ENCODE data around the gene ADAM22.

ADAM22 gene

GRCh38 chr7:88037050-88037449 lies 103.0 kb downstream of the ADAM22 start:
- DNase-seq (ENCODE audit: insufficient read length, low spot score), result no peak
- FAIRE-seq, result no peak

- DNase-seq (ENCODE audit: insufficient read length, low spot score) (no peak), FAIRE-seq (peak; percentile 55)
These were observed 106.6 kb downstream of the ADAM22 start for GRCh38 chr7:88040694-88041093.

GRCh38 chr7:88041583-88041982 lies 107.5 kb downstream of the ADAM22 start:
- no peak for DNase-seq (ENCODE audit: insufficient read length, low spot score)
- peak; percentile 66 for FAIRE-seq

GRCh38 chr7:88042157-88042556 lies 108.1 kb downstream of the ADAM22 start:
- DNase-seq (ENCODE audit: insufficient read length, low spot score) (no peak), FAIRE-seq (peak; percentile 51)

- no peak for FAIRE-seq
These were observed 108.8 kb downstream of the ADAM22 start for GRCh38 chr7:88042803-88043202.

GRCh38 chr7:88044069-88044468 lies 110.0 kb downstream of the ADAM22 start:
- FAIRE-seq (no peak), DNase-seq (ENCODE audit: insufficient read length, low spot score) (no peak)

More at GRCh38 chr7:88042803-88043202, 108.8 kb downstream of the ADAM22 start:
- no peak for DNase-seq (ENCODE audit: insufficient read length, low spot score)

- FAIRE-seq, result peak; percentile 87
These were observed 113.0 kb downstream of the ADAM22 start for GRCh38 chr7:88046839-88047573.

GRCh38 chr7:88057655-88058054 lies 123.6 kb downstream of the ADAM22 start:
- no peak for DNase-seq (ENCODE audit: insufficient read length, low spot score)
- FAIRE-seq, result no peak

More at GRCh38 chr7:88046839-88047573, 113.0 kb downstream of the ADAM22 start:
- no peak for DNase-seq (ENCODE audit: insufficient read length, low spot score)

- DNase-seq (ENCODE audit: insufficient read length, low spot score) (no peak), FAIRE-seq (no peak)
These were observed 128.2 kb downstream of the ADAM22 start for GRCh38 chr7:88062238-88062637.

- FAIRE-seq (no peak), DNase-seq (ENCODE audit: insufficient read length, low spot score) (no peak)
These were observed 135.0 kb downstream of the ADAM22 start for GRCh38 chr7:88069093-88069492.

GRCh38 chr7:88071994-88072714 lies 138.1 kb downstream of the ADAM22 start:
- DNase-seq (ENCODE audit: insufficient read length, low spot score), result peak; percentile 7
- FAIRE-seq, result peak; percentile 83

GRCh38 chr7:88072715-88073055 lies 138.6 kb downstream of the ADAM22 start:
- no peak for FAIRE-seq

GRCh38 chr7:88073626-88074025 lies 139.6 kb downstream of the ADAM22 start:
- DNase-seq (ENCODE audit: insufficient read length, low spot score), result no peak
- FAIRE-seq, result peak; percentile 39

More at GRCh38 chr7:88072715-88073055, 138.6 kb downstream of the ADAM22 start:
- no peak for DNase-seq (ENCODE audit: insufficient read length, low spot score)

GRCh38 chr7:88075216-88075615 lies 141.2 kb downstream of the ADAM22 start:
- FAIRE-seq (no peak), DNase-seq (ENCODE audit: insufficient read length, low spot score) (no peak)

- FAIRE-seq (no peak), DNase-seq (ENCODE audit: insufficient read length, low spot score) (no peak)
These were observed 149.8 kb downstream of the ADAM22 start for GRCh38 chr7:88083883-88084282.

GRCh38 chr7:88089561-88089960 lies 155.5 kb downstream of the ADAM22 start:
- FAIRE-seq (no peak), DNase-seq (ENCODE audit: insufficient read length, low spot score) (no peak)

- FAIRE-seq (no peak), DNase-seq (ENCODE audit: insufficient read length, low spot score) (no peak)
These were observed 156.2 kb downstream of the ADAM22 start for GRCh38 chr7:88090240-88090639.

- FAIRE-seq, result peak; percentile 90
These were observed 156.6 kb downstream of the ADAM22 start for GRCh38 chr7:88090671-88091070.

GRCh38 chr7:88091988-88092675 lies 158.1 kb downstream of the ADAM22 start:
- FAIRE-seq, result peak; percentile 14

More at GRCh38 chr7:88090671-88091070, 156.6 kb downstream of the ADAM22 start:
- DNase-seq (ENCODE audit: insufficient read length, low spot score), result no peak

GRCh38 chr7:88092676-88092999 lies 158.6 kb downstream of the ADAM22 start:
- FAIRE-seq (no peak), DNase-seq (ENCODE audit: insufficient read length, low spot score) (no peak)

More at GRCh38 chr7:88091988-88092675, 158.1 kb downstream of the ADAM22 start:
- DNase-seq (ENCODE audit: insufficient read length, low spot score), result no peak

GRCh38 chr7:88101769-88102168 lies 167.7 kb downstream of the ADAM22 start:
- DNase-seq (ENCODE audit: insufficient read length, low spot score), result no peak
- FAIRE-seq, result peak; percentile 64
